K562 (cell line): ENCODE measurements around the gene BMP6. TPM values are rescaled to one million over a fixed set of nuclear protein-coding genes. Genes with fewer than 3 reads are reported as not detected.
A peak's percentile ranks its signal among the peaks of the same experiment; 100 is the strongest.

Experiments
- AFF4 ChIP-seq: sonication (generic); formaldehyde crosslinking; IDR thresholded peaks from 2 replicates; pipeline ENCODE4 v1.8.0; 2023; ENCODE audit warnings: mild to moderate bottlenecking, missing genetic modification reagents
- ESRRB ChIP-seq: fragments of 250-450 bp; sonication (Bioruptor Pico); IDR thresholded peaks from 2 replicates; pipeline ENCODE4 v1.5.0; 2020; ENCODE audit warnings: mild to moderate bottlenecking, moderate library complexity, borderline replicate concordance
- ETS2 ChIP-seq: IDR thresholded peaks from 2 replicates; pipeline ENCODE4 v1.6.1; 2016; ENCODE audit warnings: borderline replicate concordance, missing genetic modification characterization, mild to moderate bottlenecking, moderate library complexity, missing compliant biosample characterization; ENCODE audit not compliant: poor library complexity, severe bottlenecking
- FOXJ3 ChIP-seq: sonication (generic); formaldehyde crosslinking; IDR thresholded peaks from 2 replicates; pipeline ENCODE4 v1.4.0; 2020; ENCODE audit warnings: mild to moderate bottlenecking, missing genetic modification reagents
- HDAC6 ChIP-seq: IDR thresholded peaks from 2 replicates; pipeline ENCODE4 v1.6.1; 2012; ENCODE audit warnings: low read depth, mild to moderate bottlenecking, control low read depth, inconsistent platforms, low read length, moderate library complexity
- HIVEP1 ChIP-seq: fragments of 250-450 bp; sonication (Bioruptor Pico); IDR thresholded peaks from 2 replicates; pipeline ENCODE4 v1.4.0; 2020; ENCODE audit warnings: mild to moderate bottlenecking
- KLF6 ChIP-seq: fragments of 250-450 bp; sonication (Bioruptor Pico); IDR thresholded peaks from 2 replicates; pipeline ENCODE4 v1.4.0; 2020; ENCODE audit warnings: mild to moderate bottlenecking, moderate library complexity, borderline replicate concordance
- MEF2A ChIP-seq: IDR thresholded peaks from 2 replicates; pipeline ENCODE4 v1.6.1; 2011; ENCODE audit warnings: low read depth, mild to moderate bottlenecking, low read length, moderate library complexity; ENCODE audit not compliant: control insufficient read depth
- NR2C2 ChIP-seq, 2 experiments: fragments of 200-800 bp in 1 of 2; sonication (Bioruptor generic) in 1 of 2; sonication (generic) in 1 of 2; formaldehyde crosslinking in 1 of 2; IDR thresholded peaks; 2 replicates each; pipeline versions ENCODE4 v1.6.1 to v1.8.0; 2016 to 2022; ENCODE audit warnings: mild to moderate bottlenecking in 1 of 2, missing compliant biosample characterization in 1 of 2, missing genetic modification characterization in 1 of 2, missing genetic modification reagents in 1 of 2
- RAD21 ChIP-seq, 2 experiments: fragments of 250-450 bp in 1 of 2; fragments of 450-650 bp in 1 of 2; sonication (Bioruptor Pico) in 1 of 2; formaldehyde crosslinking in 1 of 2; IDR thresholded peaks in 1 of 2; conservative IDR thresholded peaks in 1 of 2; 2 replicates each; pipeline versions ENCODE4 v1.4.0 to v1.8.0; 2020 to 2022; ENCODE audit warnings: mild to moderate bottlenecking in 2 of 2, moderate library complexity in 1 of 2
- RFX1 ChIP-seq: fragments of 450-650 bp; IDR thresholded peaks from 2 replicates; pipeline ENCODE4 v1.6.1; 2016; ENCODE audit warnings: mild to moderate bottlenecking, moderate library complexity
- RUNX1 ChIP-seq: sonication (generic); IDR thresholded peaks from 2 replicates; pipeline ENCODE4 v1.6.1; 2016; ENCODE audit warnings: antibody characterized with exemption, low read depth
- SAFB2 ChIP-seq: fragments of 200-400 bp; formaldehyde crosslinking; IDR thresholded peaks from 2 replicates; pipeline ENCODE4 v1.6.1; 2018; ENCODE audit warnings: borderline replicate concordance, low read length, low read depth, moderate library complexity; ENCODE audit not compliant: severe bottlenecking
- XRCC4 ChIP-seq: IDR thresholded peaks from one replicate; pipeline ENCODE4 v1.6.1; 2011; ENCODE audit not compliant: insufficient read depth, insufficient read length; ENCODE audit errors: extremely low read depth
- ZHX1 ChIP-seq: fragments of 150-350 bp; conservative IDR thresholded peaks from 2 replicates; pipeline ENCODE4 v1.6.1; 2014; ENCODE audit warnings: low read length
- ZNF165 ChIP-seq: fragments of 250-450 bp; sonication (Bioruptor Pico); IDR thresholded peaks from 2 replicates; pipeline ENCODE4 v1.4.0; 2020; ENCODE audit warnings: borderline replicate concordance
- ZNF197 ChIP-seq: fragments of 200-800 bp; sonication (Bioruptor generic); IDR thresholded peaks from 2 replicates; pipeline ENCODE4 v1.6.1; 2016; ENCODE audit warnings: low read depth, missing genetic modification characterization, missing compliant biosample characterization
- ZNF224 ChIP-seq: sonication (generic); formaldehyde crosslinking; IDR thresholded peaks from 2 replicates; pipeline ENCODE4 v1.8.0; 2022; ENCODE audit warnings: mild to moderate bottlenecking, missing genetic modification reagents
- ZNF282 ChIP-seq: sonication (generic); formaldehyde crosslinking; IDR thresholded peaks from 2 replicates; pipeline ENCODE4 v1.8.1; 2023; ENCODE audit warnings: missing genetic modification reagents
- ZNF41 ChIP-seq: fragments of 250-450 bp; sonication (Bioruptor Pico); conservative IDR thresholded peaks from 2 replicates; pipeline ENCODE4 v1.4.0; 2020; ENCODE audit warnings: mild to moderate bottlenecking
- ZNF561 ChIP-seq: fragments of 450-650 bp; formaldehyde crosslinking; conservative IDR thresholded peaks from 2 replicates; pipeline ENCODE4 v1.4.0; 2020; ENCODE audit warnings: mild to moderate bottlenecking, moderate library complexity
- ZNF586 ChIP-seq: fragments of 450-650 bp; formaldehyde crosslinking; conservative IDR thresholded peaks from 2 replicates; pipeline ENCODE4 v1.4.0; 2020; ENCODE audit warnings: mild to moderate bottlenecking, moderate library complexity
- polyA plus RNA-seq, 8 experiments: library from polyadenylated mRNA; depleted of rRNA in 4 of 8; stranded (reverse) in 5 of 8; unstranded in 3 of 8; fragments of >200 nt; fragmentation: Nextera tagmentation in 2 of 8; fragmentation: Illumina TruSeq in 1 of 8; extraction: Ambion mirVana in 2 of 8; extraction: Trizol in 1 of 8; gene quantifications; 2 replicates each; pipeline versions ENCODE4 v1.2.1 to v1.2.3, GENCODE V29; 2011 to 2014; ENCODE audit warnings: inconsistent platforms in 1 of 8, missing spikeins in 1 of 8
- total RNA-seq, 7 experiments: library from RNA; depleted of rRNA in 6 of 7; stranded (reverse); fragments of >200 nt in 6 of 7; fragmentation: Illumina TruSeq in 2 of 7; extraction: Trizol in 2 of 7; gene quantifications; 2 replicates each; pipeline versions ENCODE4 v1.2.1 to v1.2.3, GENCODE V29; 2011 to 2021; ENCODE audit warnings: low replicate concordance in 1 of 7

Gene BMP6
- total and polyA plus RNA-seq, 9 of the 15 experiments (the other 6 are each of a cell fraction or from before 2014, with no cell fraction given): 0.01 to 0.13 (median 0.06) TPM; not detected in 3

DNA sequence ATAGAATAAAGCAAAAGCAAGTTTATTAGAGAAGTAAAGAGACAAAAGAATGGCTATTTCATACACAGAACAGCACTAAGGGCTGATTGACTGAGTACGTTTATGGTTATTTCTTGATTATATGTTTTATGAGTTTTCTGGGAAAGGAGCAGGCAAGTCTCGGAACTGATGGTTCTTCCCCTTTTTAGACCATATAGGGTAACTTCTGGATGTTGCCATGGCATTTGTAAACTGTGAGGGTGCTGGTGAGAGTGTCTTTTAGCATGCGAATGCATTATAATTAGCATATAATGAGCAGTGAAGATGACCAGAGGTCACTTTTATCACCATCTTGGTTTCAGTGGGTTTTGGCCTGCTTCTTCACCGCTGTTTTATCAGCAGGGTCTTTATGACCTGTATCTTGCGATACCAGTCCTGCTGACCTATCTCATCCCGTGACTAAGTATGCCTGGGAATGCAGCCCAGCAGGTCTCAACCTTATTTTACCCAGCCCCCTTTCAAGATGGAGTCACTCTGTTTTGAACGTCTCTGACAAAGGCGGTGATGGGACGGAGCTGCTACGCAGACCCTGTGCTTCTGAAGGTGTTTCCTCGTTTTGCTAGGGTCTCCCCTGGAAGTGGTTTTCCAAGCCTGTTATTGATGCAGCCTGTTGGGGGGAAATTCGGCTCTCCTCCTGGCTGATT lies 45.4 kb upstream of the BMP6 start (continued):
- no peak for TF ChIP-seq ZHX1
- no peak for TF ChIP-seq ZNF586 (CRISPR knock-in tag)
- no peak for TF ChIP-seq RUNX1
- TF ChIP-seq NR2C2 (CRISPR knock-in tag; IDR thresholded peaks at IDR 0.05): no peak
- TF ChIP-seq NR2C2 (tag; IDR thresholded peaks at IDR 0.05): peak; percentile 75
- TF ChIP-seq RAD21 (CRISPR knock-in tag; conservative IDR thresholded peaks at IDR 0.05 in 1 of 2, IDR thresholded peaks at IDR 0.05 in 1 of 2): no peak
- no peak for TF ChIP-seq FOXJ3 (CRISPR knock-in tag)
- no peak for TF ChIP-seq HIVEP1 (CRISPR knock-in tag)
- peak; percentile 84; the same call in 1 of the 2 replicates for TF ChIP-seq ZNF197 (CRISPR knock-in tag)
- TF ChIP-seq ZNF282: no peak
- no peak for TF ChIP-seq MEF2A
- peak; percentile 44; the same call in 1 of the 2 replicates for TF ChIP-seq AFF4 (CRISPR knock-in tag)
- TF ChIP-seq HDAC6: no peak
- TF ChIP-seq RFX1: peak; percentile 78
- TF ChIP-seq ETS2 (tag): no peak
- no peak for TF ChIP-seq SAFB2
- TF ChIP-seq ZNF224: no peak
- no peak for TF ChIP-seq KLF6 (CRISPR knock-in tag)
- TF ChIP-seq ESRRB (CRISPR knock-in tag): no peak
- TF ChIP-seq ZNF41 (CRISPR knock-in tag): no peak
- TF ChIP-seq ZNF165 (CRISPR knock-in tag): no peak
- no peak for TF ChIP-seq XRCC4
- TF ChIP-seq ZNF561 (CRISPR knock-in tag): no peak
